WTC11 (cell line): ENCODE results near the gene INA.

Experiments
- ATF1 ChIP-seq: sonication (generic); formaldehyde crosslinking; IDR thresholded peaks from 2 replicates; pipeline ENCODE4 v1.8.1; 2023; ENCODE audit warnings: mild to moderate bottlenecking, moderate library complexity, missing genetic modification reagents
- CREB1 ChIP-seq: sonication (generic); formaldehyde crosslinking; IDR thresholded peaks from 2 replicates; pipeline ENCODE4 v1.8.0; 2023; ENCODE audit warnings: mild to moderate bottlenecking, missing genetic modification reagents
- ESRRA ChIP-seq: sonication (generic); formaldehyde crosslinking; IDR thresholded peaks from 2 replicates; pipeline ENCODE4 v1.8.1; 2022; ENCODE audit warnings: mild to moderate bottlenecking, missing genetic modification reagents, borderline replicate concordance
- TF ChIP-seq, protein P1 (sequence below): sonication (generic); formaldehyde crosslinking; IDR thresholded peaks from 2 replicates; pipeline ENCODE4 v1.8.1; 2022; ENCODE audit warnings: low read depth, missing genetic modification reagents, borderline replicate concordance
- TF ChIP-seq, protein P2 (sequence below): fragments of 200-600 bp; IDR thresholded peaks from 2 replicates; pipeline ENCODE4 v1.8.0; 2022; ENCODE audit warnings: antibody characterized with exemption
- TF ChIP-seq, protein P3 (sequence below): sonication (generic); formaldehyde crosslinking; IDR thresholded peaks from 2 replicates; pipeline ENCODE4 v1.8.1; 2022; ENCODE audit warnings: low read depth, mild to moderate bottlenecking, moderate library complexity, missing genetic modification reagents, borderline replicate concordance
- TF ChIP-seq, protein P4 (sequence below): sonication (generic); formaldehyde crosslinking; IDR thresholded peaks from 2 replicates; pipeline ENCODE4 v1.8.1; 2023; ENCODE audit warnings: mild to moderate bottlenecking, missing genetic modification reagents, moderate library complexity
- TF ChIP-seq, protein P5 (sequence below): sonication (generic); formaldehyde crosslinking; IDR thresholded peaks from 2 replicates; pipeline ENCODE4 v1.8.0; 2022; ENCODE audit warnings: mild to moderate bottlenecking, missing genetic modification reagents

DNA sequence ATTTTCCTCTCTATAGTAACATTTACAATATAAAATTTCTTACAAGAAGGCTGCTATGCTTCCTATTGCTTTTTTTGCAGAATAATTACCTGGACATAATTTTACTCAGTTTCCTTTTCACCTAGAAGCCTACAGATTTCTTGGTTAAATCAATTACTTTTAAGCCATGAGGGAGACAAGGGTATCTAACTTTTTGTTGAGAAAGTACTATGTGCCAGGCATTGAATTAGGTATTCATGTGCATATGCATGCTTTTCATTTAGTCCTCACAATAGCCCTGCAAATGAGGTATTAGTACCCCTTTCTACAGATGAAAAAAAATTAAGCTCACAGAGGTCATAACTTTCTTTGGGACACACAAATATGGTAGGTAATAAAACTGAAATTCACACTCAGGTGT is 57.6 kb downstream of the INA start:
- TF ChIP-seq, protein P1, sequence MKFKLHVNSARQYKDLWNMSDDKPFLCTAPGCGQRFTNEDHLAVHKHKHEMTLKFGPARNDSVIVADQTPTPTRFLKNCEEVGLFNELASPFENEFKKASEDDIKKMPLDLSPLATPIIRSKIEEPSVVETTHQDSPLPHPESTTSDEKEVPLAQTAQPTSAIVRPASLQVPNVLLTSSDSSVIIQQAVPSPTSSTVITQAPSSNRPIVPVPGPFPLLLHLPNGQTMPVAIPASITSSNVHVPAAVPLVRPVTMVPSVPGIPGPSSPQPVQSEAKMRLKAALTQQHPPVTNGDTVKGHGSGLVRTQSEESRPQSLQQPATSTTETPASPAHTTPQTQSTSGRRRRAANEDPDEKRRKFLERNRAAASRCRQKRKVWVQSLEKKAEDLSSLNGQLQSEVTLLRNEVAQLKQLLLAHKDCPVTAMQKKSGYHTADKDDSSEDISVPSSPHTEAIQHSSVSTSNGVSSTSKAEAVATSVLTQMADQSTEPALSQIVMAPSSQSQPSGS (CRISPR knock-in tag): no peak
- TF ChIP-seq, protein P2, sequence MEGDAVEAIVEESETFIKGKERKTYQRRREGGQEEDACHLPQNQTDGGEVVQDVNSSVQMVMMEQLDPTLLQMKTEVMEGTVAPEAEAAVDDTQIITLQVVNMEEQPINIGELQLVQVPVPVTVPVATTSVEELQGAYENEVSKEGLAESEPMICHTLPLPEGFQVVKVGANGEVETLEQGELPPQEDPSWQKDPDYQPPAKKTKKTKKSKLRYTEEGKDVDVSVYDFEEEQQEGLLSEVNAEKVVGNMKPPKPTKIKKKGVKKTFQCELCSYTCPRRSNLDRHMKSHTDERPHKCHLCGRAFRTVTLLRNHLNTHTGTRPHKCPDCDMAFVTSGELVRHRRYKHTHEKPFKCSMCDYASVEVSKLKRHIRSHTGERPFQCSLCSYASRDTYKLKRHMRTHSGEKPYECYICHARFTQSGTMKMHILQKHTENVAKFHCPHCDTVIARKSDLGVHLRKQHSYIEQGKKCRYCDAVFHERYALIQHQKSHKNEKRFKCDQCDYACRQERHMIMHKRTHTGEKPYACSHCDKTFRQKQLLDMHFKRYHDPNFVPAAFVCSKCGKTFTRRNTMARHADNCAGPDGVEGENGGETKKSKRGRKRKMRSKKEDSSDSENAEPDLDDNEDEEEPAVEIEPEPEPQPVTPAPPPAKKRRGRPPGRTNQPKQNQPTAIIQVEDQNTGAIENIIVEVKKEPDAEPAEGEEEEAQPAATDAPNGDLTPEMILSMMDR: no peak
- TF ChIP-seq ESRRA (CRISPR knock-in tag) (no peak), ATF1 (CRISPR knock-in tag) (no peak), CREB1 (no peak)
- TF ChIP-seq, protein P3, sequence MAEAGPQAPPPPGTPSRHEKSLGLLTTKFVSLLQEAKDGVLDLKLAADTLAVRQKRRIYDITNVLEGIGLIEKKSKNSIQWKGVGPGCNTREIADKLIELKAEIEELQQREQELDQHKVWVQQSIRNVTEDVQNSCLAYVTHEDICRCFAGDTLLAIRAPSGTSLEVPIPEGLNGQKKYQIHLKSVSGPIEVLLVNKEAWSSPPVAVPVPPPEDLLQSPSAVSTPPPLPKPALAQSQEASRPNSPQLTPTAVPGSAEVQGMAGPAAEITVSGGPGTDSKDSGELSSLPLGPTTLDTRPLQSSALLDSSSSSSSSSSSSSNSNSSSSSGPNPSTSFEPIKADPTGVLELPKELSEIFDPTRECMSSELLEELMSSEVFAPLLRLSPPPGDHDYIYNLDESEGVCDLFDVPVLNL (CRISPR knock-in tag): no peak
- TF ChIP-seq, protein P4, sequence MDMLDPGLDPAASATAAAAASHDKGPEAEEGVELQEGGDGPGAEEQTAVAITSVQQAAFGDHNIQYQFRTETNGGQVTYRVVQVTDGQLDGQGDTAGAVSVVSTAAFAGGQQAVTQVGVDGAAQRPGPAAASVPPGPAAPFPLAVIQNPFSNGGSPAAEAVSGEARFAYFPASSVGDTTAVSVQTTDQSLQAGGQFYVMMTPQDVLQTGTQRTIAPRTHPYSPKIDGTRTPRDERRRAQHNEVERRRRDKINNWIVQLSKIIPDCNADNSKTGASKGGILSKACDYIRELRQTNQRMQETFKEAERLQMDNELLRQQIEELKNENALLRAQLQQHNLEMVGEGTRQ (CRISPR knock-in tag): no peak
- TF ChIP-seq, protein P5, sequence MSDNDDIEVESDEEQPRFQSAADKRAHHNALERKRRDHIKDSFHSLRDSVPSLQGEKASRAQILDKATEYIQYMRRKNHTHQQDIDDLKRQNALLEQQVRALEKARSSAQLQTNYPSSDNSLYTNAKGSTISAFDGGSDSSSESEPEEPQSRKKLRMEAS: no peak
